IPS-20b (cell line): Measurements from ENCODE around the gene AKR1C8.
"Not testable (repeated sequence)": the region's sequence is repeated elsewhere in the genome, so short reads cannot be mapped to it uniquely, and the experiment has no call there.

Experiments used
- H3K27ac ChIP-seq: one replicate; pipeline ENCODE4 v1.5.1; 2013; ENCODE audit warnings: low read length
- H3K27me3 ChIP-seq: 2 replicates; pipeline ENCODE4 v1.6.1; 2013; ENCODE audit warnings: mild to moderate bottlenecking, low read length, inconsistent platforms; ENCODE audit not compliant: insufficient read depth
- H3K36me3 ChIP-seq: 2 replicates; pipeline ENCODE4 v1.6.1; 2013; ENCODE audit warnings: low read depth, mild to moderate bottlenecking, inconsistent platforms, low read length, moderate library complexity; ENCODE audit not compliant: insufficient read depth
- H3K4me1 ChIP-seq: 2 replicates; pipeline ENCODE4 v1.6.1; 2013; ENCODE audit warnings: mild to moderate bottlenecking, control low read depth, inconsistent platforms, low read length, moderate library complexity; ENCODE audit not compliant: insufficient read depth
- H3K4me3 ChIP-seq: 2 replicates; pipeline ENCODE4 v1.5.1; 2013; ENCODE audit warnings: mild to moderate bottlenecking, low read length, inconsistent platforms
- H3K9ac ChIP-seq: 2 replicates; pipeline ENCODE4 v1.6.1; 2013; ENCODE audit warnings: low read depth, mild to moderate bottlenecking, inconsistent platforms, low read length, moderate library complexity
- H3K9me3 ChIP-seq: 2 replicates; pipeline ENCODE4 v1.6.1; 2013; ENCODE audit warnings: mild to moderate bottlenecking, low read depth, low read length, inconsistent platforms; ENCODE audit not compliant: insufficient read depth

Gene AKR1C8

GRCh38 chr10:5199398-5199797, 14.4 kb upstream of the AKR1C8 start:
- Histone ChIP-seq H3K36me3 (no peaks in the 10 kb centered on the region), H3K9ac (no peak overlapping the region), H3K27ac (no peak overlapping the region), H3K4me1 (no peaks in the 10 kb centered on the region), H3K27me3 (no peaks in the 10 kb centered on the region), H3K4me3 (no peak overlapping the region), H3K9me3 (no peaks in the 10 kb centered on the region; the same call in 1 of the 2 replicates)

DNA sequence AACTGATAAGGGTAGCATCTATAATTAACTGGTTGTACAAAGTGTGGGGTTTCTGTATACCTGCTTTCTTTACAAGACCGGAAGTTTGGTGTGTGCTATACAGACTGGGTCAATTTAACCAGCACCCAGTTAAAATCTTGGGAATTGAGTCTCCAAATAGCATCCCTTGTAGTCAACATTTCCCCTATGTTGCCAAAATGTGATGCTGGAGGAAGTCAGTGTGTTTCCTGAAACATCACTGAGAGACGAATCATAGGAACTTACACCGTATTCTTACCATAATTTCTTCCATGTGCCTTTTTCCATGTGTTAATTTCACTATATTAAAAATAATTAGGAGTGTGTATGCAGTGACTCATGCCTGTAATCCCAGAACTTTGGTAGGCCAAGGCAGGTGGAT, 13.4 kb upstream of the AKR1C8 start:
- H3K9me3 ChIP-seq = no peaks in the 10 kb centered on the region; the same call in 1 of the 2 replicates
- no peaks in the 10 kb centered on the region for H3K4me1 ChIP-seq
- no peak overlapping the region for H3K4me3 ChIP-seq
- H3K9ac ChIP-seq = no peak overlapping the region
- no peaks in the 10 kb centered on the region for H3K36me3 ChIP-seq
- H3K27me3 ChIP-seq = no peaks in the 10 kb centered on the region
- no peak overlapping the region for H3K27ac ChIP-seq

DNA sequence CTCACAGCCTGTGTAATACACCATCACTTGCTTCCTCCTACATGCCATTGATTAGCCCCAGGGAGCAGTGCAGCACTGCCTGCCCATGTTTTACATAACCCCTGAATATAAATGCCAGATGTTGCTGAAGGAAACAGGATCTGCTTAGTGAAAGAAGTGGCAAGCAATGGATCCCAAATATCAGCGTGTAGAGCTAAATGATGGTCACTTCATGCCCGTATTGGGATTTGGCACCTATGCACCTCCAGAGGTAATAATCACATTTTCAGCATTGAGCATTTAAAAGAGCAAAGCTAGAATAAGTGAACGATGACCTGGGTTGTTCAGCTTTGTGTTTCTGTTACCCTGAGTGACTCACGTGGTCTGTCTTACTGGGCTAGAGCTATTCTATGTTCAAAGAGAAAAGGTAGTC, 11.8 kb upstream of the AKR1C8 start, which contains the start of gene AKR1C4:
Gene AKR1C4, plus strand, starts transcription at position 136 of the 412 bp plus-strand sequence. Its CDS starts 31 bp downstream, at position 167.
- Histone ChIP-seq H3K4me1 (no peaks in the 10 kb centered on the region), H3K9me3 (no peaks in the 10 kb centered on the region), H3K27me3 (no peaks in the 10 kb centered on the region), H3K27ac (no peak within 1 kb of the TSS), H3K9ac (no peak within 1 kb of the TSS), H3K36me3 (no peaks in the 10 kb centered on the region), H3K4me3 (no peak within 1 kb of the TSS)

GRCh38 chr10:5195727-5196374, 10.9 kb upstream of the AKR1C8 start:
- Histone ChIP-seq H3K27me3 (no peaks in the 10 kb centered on the region), H3K4me3 (no peak overlapping the region), H3K4me1 (no peaks in the 10 kb centered on the region), H3K27ac (no peak overlapping the region), H3K9ac (no peak overlapping the region), H3K36me3 (no peaks in the 10 kb centered on the region), H3K9me3 (no peaks in the 10 kb centered on the region)

- no peak overlapping the region for H3K9ac ChIP-seq
Observed at GRCh38 chr10:5194431-5194830, 9.5 kb upstream of the AKR1C8 start.

DNA sequence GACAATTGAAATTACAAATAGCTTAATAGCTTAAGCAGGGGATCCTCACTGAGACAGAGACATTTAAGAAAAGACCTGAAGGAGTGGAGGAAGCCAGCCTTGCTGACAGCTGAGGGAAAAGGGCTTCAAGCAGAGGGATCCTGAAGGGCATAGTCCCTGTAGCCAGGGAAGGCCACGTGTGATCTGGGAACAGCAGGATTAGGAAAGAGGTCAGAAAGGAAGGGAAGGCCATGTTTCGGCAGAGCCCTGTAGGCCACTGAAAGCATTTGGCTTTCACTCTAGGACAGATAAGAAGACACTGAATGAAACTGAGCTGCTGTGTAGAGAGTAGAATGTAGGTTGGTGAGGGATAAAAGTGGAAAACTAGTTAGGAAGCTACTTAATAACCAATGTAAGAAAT, 3.4 kb upstream of the AKR1C8 start:
- Histone ChIP-seq H3K9ac (no peak overlapping the region), H3K27ac (no peak overlapping the region), H3K36me3 (no peaks in the 10 kb centered on the region)

More at GRCh38 chr10:5194431-5194830, 9.5 kb upstream of the AKR1C8 start:
- H3K27ac ChIP-seq = no peak overlapping the region
- H3K36me3 ChIP-seq = no peaks in the 10 kb centered on the region
- H3K27me3 ChIP-seq = no peaks in the 10 kb centered on the region
- no peak overlapping the region for H3K4me3 ChIP-seq
- H3K9me3 ChIP-seq = no peaks in the 10 kb centered on the region
- H3K4me1 ChIP-seq = no peaks in the 10 kb centered on the region

GRCh38 chr10:5187867-5188266, 2.9 kb upstream of the AKR1C8 start:
- Histone ChIP-seq H3K9ac (no peak overlapping the region), H3K4me1 (no peaks in the 10 kb centered on the region), H3K4me3 (no peak overlapping the region), H3K9me3 (no peaks in the 10 kb centered on the region), H3K27ac (no peak overlapping the region), H3K27me3 (no peaks in the 10 kb centered on the region), H3K36me3 (no peaks in the 10 kb centered on the region)

More for the DNA sequence above, 3.4 kb upstream of the AKR1C8 start:
- Histone ChIP-seq H3K4me1 (no peaks in the 10 kb centered on the region), H3K27me3 (no peaks in the 10 kb centered on the region), H3K9me3 (no peaks in the 10 kb centered on the region), H3K4me3 (no peak overlapping the region)

DNA sequence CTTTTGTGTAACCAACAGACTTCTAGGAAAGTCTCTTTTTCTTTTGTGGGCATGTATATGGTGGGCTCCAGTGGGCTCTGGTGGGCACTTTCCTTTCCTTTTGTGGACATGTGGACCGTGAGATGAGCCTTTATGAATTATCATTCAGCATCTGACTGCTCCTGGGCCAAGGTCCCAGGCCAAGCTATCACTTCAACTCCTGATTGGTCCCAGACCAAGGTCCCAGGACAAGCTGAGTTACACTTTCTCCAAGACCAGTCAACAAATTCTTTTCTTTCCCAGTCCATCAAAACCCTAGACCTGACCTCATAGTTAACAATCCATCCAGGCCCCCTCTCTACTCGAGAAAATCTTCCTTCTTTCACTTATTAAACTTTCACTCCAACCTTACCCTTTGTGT, 1.0 kb downstream of the AKR1C8 start:
- H3K9ac ChIP-seq = no peak overlapping the region
- no peak overlapping the region for H3K27ac ChIP-seq
- H3K36me3 ChIP-seq = no peaks in the 10 kb centered on the region
- H3K27me3 ChIP-seq = no peaks in the 10 kb centered on the region
- no peaks in the 10 kb centered on the region for H3K4me1 ChIP-seq
- H3K4me3 ChIP-seq = no peak overlapping the region
- H3K9me3 ChIP-seq = peaks cover 7% of the 10 kb centered on the region

DNA sequence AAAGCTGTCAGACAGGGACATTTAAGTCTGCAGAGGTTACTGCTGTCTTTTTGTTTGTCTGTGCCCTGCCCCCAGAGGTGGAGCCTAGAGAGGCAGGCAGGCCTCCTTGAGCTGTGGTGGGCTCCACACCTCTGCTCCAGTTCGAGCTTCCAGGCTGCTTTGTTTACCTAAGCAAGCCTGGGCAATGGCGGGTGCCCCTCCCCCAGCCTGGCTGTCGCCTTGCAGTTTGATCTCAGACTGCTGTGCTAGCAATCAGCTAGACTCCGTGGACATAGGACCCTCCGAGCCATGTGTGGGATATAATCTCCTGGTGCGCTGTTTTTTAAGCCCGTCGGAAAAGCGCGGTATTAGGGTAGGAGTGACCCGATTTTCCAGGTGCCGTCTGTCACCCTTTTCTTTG, 4.4 kb downstream of the AKR1C8 start:
- H3K9ac ChIP-seq, H3K27me3 ChIP-seq, H3K36me3 ChIP-seq, H3K27ac ChIP-seq, H3K4me3 ChIP-seq, H3K9me3 ChIP-seq, H3K4me1 ChIP-seq: not testable (repeated sequence)

DNA sequence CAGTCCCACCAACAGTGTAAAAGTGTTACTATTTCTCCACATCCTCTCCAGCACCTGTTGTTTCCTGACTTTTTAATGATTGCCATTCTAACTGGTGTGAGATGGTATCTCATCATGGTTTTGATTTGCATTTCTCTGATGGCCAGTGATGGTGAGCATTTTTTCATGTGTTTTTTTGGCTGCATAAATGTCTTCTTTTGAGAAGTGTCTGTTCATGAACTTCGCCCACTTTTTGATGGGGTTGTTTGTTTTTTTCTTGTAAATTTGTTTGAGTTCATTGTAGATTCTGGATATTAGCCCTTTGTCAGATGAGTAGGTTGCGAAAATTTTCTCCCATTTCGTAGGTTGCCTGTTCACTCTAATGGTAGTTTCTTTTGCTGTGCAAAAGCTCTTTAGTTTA, 9.4 kb downstream of the AKR1C8 start:
- H3K27ac ChIP-seq, H3K9ac ChIP-seq, H3K36me3 ChIP-seq, H3K27me3 ChIP-seq, H3K4me1 ChIP-seq, H3K4me3 ChIP-seq: not testable (repeated sequence)
- H3K9me3 ChIP-seq = peaks cover 18% of the 10 kb centered on the region; the same call in 1 of the 2 replicates

GRCh38 chr10:5168897-5169420, 16.0 kb downstream of the AKR1C8 start:
- Histone ChIP-seq H3K27ac (no peak overlapping the region), H3K4me1 (no peaks in the 10 kb centered on the region), H3K9ac (no peak overlapping the region), H3K36me3 (no peaks in the 10 kb centered on the region), H3K27me3 (peaks cover 35% of the 10 kb centered on the region), H3K4me3 (no peak overlapping the region), H3K9me3 (peaks cover 60% of the 10 kb centered on the region)

GRCh38 chr10:5165738-5166137, 19.2 kb downstream of the AKR1C8 start:
- Histone ChIP-seq H3K36me3 (no peaks in the 10 kb centered on the region), H3K27me3 (peaks cover 32% of the 10 kb centered on the region), H3K9me3 (peaks cover 74% of the 10 kb centered on the region)

More at GRCh38 chr10:5165738-5166137, 19.2 kb downstream of the AKR1C8 start:
- Histone ChIP-seq H3K9ac (no peak overlapping the region), H3K27ac (no peak overlapping the region), H3K4me3 (no peak overlapping the region), H3K4me1 (no peaks in the 10 kb centered on the region)
